ENCODE results near the gene AFP. TPM values are rescaled to one million over a fixed set of nuclear protein-coding genes. Genes with fewer than 3 reads are reported as not detected.

Gene AFP
- total RNA-seq, 2 donors from 2014 or later = not detected

DNA sequence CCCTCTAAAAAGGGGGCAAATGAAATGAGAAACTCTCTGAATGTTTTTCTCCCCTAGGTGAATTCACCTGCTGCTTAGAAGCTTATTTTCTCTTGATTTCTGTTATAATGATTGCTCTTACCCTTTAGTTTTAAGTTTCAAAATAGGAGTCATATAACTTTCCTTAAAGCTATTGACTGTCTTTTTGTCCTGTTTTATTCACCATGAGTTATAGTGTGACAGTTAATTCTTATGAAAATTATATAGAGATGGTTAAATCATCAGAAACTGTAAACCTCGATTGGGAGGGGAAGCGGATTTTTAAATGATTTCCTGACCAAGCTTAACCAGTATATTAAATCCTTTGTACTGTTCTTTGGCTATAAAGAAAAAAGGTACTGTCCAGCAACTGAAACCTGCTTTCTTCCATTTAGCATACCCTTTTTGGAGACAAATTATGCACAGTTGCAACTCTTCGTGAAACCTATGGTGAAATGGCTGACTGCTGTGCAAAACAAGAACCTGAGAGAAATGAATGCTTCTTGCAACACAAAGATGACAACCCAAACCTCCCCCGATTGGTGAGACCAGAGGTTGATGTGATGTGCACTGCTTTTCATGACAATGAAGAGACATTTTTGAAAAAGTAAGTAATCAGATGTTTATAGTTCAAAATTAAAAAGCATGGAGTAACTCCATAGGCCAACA is 27.7 kb upstream of the AFP start:
- no peaks in the 10 kb centered on the region for H3K9me3 ChIP-seq (ENCODE audit: control insufficient read depth, low read length, poor library complexity, severe bottlenecking)
- DNase-seq (no peak), ATAC-seq (no peak)
- Mint-ChIP-seq H3K36me3 (ENCODE audit: low read depth) (no peaks in the 10 kb centered on the region), H3K27ac (no peak overlapping the region), H3K4me3 (no peak overlapping the region), H3K27me3 (no peaks in the 10 kb centered on the region), H3K4me1 (no peaks in the 10 kb centered on the region)

DNA sequence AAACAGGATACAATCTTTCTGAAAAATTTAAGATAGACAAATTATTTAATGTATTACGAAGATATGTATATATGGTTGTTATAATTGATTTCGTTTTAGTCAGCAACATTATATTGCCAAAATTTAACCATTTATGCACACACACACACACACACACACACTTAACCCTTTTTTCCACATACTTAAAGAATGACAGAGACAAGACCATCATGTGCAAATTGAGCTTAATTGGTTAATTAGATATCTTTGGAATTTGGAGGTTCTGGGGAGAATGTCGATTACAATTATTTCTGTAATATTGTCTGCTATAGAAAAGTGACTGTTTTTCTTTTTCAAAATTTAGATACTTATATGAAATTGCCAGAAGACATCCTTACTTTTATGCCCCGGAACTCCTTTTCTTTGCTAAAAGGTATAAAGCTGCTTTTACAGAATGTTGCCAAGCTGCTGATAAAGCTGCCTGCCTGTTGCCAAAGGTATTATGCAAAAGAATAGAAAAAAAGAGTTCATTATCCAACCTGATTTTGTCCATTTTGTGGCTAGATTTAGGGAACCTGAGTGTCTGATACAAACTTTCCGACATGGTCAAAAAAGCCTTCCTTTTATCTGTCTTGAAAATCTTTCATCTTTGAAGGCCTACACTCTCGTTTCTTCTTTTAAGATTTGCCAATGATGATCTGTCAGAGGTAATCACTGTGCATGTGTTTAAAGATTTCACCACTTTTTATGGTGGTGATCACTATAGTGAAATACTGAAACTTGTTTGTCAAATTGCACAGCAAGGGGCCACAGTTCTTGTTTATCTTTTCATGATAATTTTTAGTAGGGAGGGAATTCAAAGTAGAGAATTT is 26.8 kb upstream of the AFP start:
- no peaks in the 10 kb centered on the region for H3K9me3 ChIP-seq (ENCODE audit: control insufficient read depth, low read length, poor library complexity, severe bottlenecking)
- H3K4me1 Mint-ChIP-seq = no peaks in the 10 kb centered on the region
- no peaks in the 10 kb centered on the region for H3K27me3 Mint-ChIP-seq
- H3K4me3 Mint-ChIP-seq = no peak overlapping the region
- no peak overlapping the region for H3K27ac Mint-ChIP-seq
- DNase-seq (no peak), ATAC-seq (no peak)
- H3K36me3 Mint-ChIP-seq (ENCODE audit: low read depth) = no peaks in the 10 kb centered on the region

DNA sequence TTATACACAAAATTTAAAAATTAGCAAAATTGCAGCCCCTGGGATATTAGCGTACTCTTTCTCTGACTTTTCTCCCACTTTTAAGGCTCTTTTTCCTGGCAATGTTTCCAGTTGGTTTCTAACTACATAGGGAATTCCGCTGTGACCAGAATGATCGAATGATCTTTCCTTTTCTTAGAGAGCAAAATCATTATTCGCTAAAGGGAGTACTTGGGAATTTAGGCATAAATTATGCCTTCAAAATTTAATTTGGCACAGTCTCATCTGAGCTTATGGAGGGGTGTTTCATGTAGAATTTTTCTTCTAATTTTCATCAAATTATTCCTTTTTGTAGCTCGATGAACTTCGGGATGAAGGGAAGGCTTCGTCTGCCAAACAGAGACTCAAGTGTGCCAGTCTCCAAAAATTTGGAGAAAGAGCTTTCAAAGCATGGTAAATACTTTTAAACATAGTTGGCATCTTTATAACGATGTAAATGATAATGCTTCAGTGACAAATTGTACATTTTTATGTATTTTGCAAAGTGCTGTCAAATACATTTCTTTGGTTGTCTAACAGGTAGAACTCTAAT is 26.0 kb upstream of the AFP start:
- Mint-ChIP-seq H3K4me3 (no peak overlapping the region), H3K27me3 (no peaks in the 10 kb centered on the region), H3K27ac (no peak overlapping the region), H3K4me1 (no peaks in the 10 kb centered on the region), H3K36me3 (ENCODE audit: low read depth) (no peaks in the 10 kb centered on the region)
- DNase-seq (no peak), ATAC-seq (no peak)
- no peaks in the 10 kb centered on the region for H3K9me3 ChIP-seq (ENCODE audit: control insufficient read depth, low read length, poor library complexity, severe bottlenecking)

GRCh38 chr4:73410916-73411730 is 24.9 kb upstream of the AFP start:
- ATAC-seq (no peak), DNase-seq (no peak)
- H3K36me3 Mint-ChIP-seq (ENCODE audit: low read depth) = no peaks in the 10 kb centered on the region
- no peak overlapping the region for H3K27ac Mint-ChIP-seq
- no peaks in the 10 kb centered on the region for H3K27me3 Mint-ChIP-seq
- H3K4me3 Mint-ChIP-seq = no peak overlapping the region
- no peaks in the 10 kb centered on the region for H3K9me3 ChIP-seq (ENCODE audit: control insufficient read depth, low read length, poor library complexity, severe bottlenecking)
- no peaks in the 10 kb centered on the region for H3K4me1 Mint-ChIP-seq

GRCh38 chr4:73411731-73412414 is 24.1 kb upstream of the AFP start:
- H3K36me3 Mint-ChIP-seq (ENCODE audit: low read depth) = no peaks in the 10 kb centered on the region
- H3K9me3 ChIP-seq (ENCODE audit: control insufficient read depth, low read length, poor library complexity, severe bottlenecking) = no peaks in the 10 kb centered on the region
- H3K4me1 Mint-ChIP-seq = no peaks in the 10 kb centered on the region
- DNase-seq (no peak), ATAC-seq (no peak)
- H3K27ac Mint-ChIP-seq = no peak overlapping the region
- H3K27me3 Mint-ChIP-seq = no peaks in the 10 kb centered on the region
- no peak overlapping the region for H3K4me3 Mint-ChIP-seq

DNA sequence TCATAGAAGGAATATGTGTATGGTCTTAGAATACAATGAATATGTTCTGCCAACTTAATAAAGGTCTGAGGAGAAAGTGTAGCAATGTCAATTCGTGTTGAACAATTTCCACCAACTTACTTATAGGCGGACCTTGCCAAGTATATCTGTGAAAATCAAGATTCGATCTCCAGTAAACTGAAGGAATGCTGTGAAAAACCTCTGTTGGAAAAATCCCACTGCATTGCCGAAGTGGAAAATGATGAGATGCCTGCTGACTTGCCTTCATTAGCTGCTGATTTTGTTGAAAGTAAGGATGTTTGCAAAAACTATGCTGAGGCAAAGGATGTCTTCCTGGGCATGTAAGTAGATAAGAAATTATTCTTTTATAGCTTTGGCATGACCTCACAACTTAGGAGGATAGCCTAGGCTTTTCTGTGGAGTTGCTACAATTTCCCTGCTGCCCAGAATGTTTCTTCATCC is 22.7 kb upstream of the AFP start:
- H3K4me1 Mint-ChIP-seq = no peaks in the 10 kb centered on the region
- no peak overlapping the region for H3K4me3 Mint-ChIP-seq
- ATAC-seq (no peak), DNase-seq (no peak)
- H3K9me3 ChIP-seq (ENCODE audit: control insufficient read depth, low read length, poor library complexity, severe bottlenecking) = no peaks in the 10 kb centered on the region
- no peaks in the 10 kb centered on the region for H3K27me3 Mint-ChIP-seq
- no peaks in the 10 kb centered on the region for H3K36me3 Mint-ChIP-seq (ENCODE audit: low read depth)
- no peak overlapping the region for H3K27ac Mint-ChIP-seq

GRCh38 chr4:73414936-73415271 is 21.1 kb upstream of the AFP start:
- ATAC-seq (no peak), DNase-seq (no peak)
- Mint-ChIP-seq H3K4me3 (no peak overlapping the region), H3K4me1 (no peaks in the 10 kb centered on the region), H3K27ac (no peak overlapping the region), H3K27me3 (peaks cover 4% of the 10 kb centered on the region), H3K36me3 (ENCODE audit: low read depth) (no peaks in the 10 kb centered on the region)
- H3K9me3 ChIP-seq (ENCODE audit: control insufficient read depth, low read length, poor library complexity, severe bottlenecking) = no peaks in the 10 kb centered on the region

- Mint-ChIP-seq H3K27me3 (peaks cover 4% of the 10 kb centered on the region), H3K36me3 (ENCODE audit: low read depth) (no peaks in the 10 kb centered on the region), H3K27ac (no peak overlapping the region), H3K4me3 (no peak overlapping the region), H3K4me1 (no peaks in the 10 kb centered on the region)
- no peak for ATAC-seq
- H3K9me3 ChIP-seq (ENCODE audit: control insufficient read depth, low read length, poor library complexity, severe bottlenecking) = no peaks in the 10 kb centered on the region
- no peak for DNase-seq
Measured at GRCh38 chr4:73415807-73416238, 20.2 kb upstream of the AFP start.

- H3K9me3 ChIP-seq (ENCODE audit: control insufficient read depth, low read length, poor library complexity, severe bottlenecking) = no peaks in the 10 kb centered on the region
- no peak overlapping the region for H3K4me3 Mint-ChIP-seq
Measured at GRCh38 chr4:73416423-73417087, 19.5 kb upstream of the AFP start.

GRCh38 chr4:73417342-73417741 is 18.7 kb upstream of the AFP start:
- ATAC-seq = no peak
- H3K4me1 Mint-ChIP-seq = no peaks in the 10 kb centered on the region
- H3K4me3 Mint-ChIP-seq = no peak overlapping the region
- no peaks in the 10 kb centered on the region for H3K36me3 Mint-ChIP-seq (ENCODE audit: low read depth)
- H3K27me3 Mint-ChIP-seq = peaks cover 4% of the 10 kb centered on the region
- DNase-seq = no peak
- no peaks in the 10 kb centered on the region for H3K9me3 ChIP-seq (ENCODE audit: control insufficient read depth, low read length, poor library complexity, severe bottlenecking)
- no peak overlapping the region for H3K27ac Mint-ChIP-seq

More at GRCh38 chr4:73416423-73417087, 19.5 kb upstream of the AFP start:
- ATAC-seq = no peak
- DNase-seq = no peak
- Mint-ChIP-seq H3K4me1 (no peaks in the 10 kb centered on the region), H3K36me3 (ENCODE audit: low read depth) (no peaks in the 10 kb centered on the region), H3K27me3 (peaks cover 4% of the 10 kb centered on the region), H3K27ac (no peak overlapping the region)

- Mint-ChIP-seq H3K27me3 (peaks cover 4% of the 10 kb centered on the region), H3K27ac (no peak overlapping the region), H3K36me3 (ENCODE audit: low read depth) (no peaks in the 10 kb centered on the region), H3K4me1 (no peaks in the 10 kb centered on the region), H3K4me3 (no peak overlapping the region)
- no peak for ATAC-seq
- DNase-seq = no peak
- no peaks in the 10 kb centered on the region for H3K9me3 ChIP-seq (ENCODE audit: control insufficient read depth, low read length, poor library complexity, severe bottlenecking)
Measured at GRCh38 chr4:73417973-73418372, 18.0 kb upstream of the AFP start.

DNA sequence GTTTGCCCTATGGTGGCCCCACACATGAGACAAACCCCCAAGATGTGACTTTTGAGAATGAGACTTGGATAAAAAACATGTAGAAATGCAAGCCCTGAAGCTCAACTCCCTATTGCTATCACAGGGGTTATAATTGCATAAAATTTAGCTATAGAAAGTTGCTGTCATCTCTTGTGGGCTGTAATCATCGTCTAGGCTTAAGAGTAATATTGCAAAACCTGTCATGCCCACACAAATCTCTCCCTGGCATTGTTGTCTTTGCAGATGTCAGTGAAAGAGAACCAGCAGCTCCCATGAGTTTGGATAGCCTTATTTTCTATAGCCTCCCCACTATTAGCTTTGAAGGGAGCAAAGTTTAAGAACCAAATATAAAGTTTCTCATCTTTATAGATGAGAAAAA is 17.3 kb upstream of the AFP start:
- Mint-ChIP-seq H3K4me1 (no peaks in the 10 kb centered on the region), H3K4me3 (no peak overlapping the region), H3K27me3 (peaks cover 4% of the 10 kb centered on the region), H3K36me3 (ENCODE audit: low read depth) (no peaks in the 10 kb centered on the region), H3K27ac (no peak overlapping the region)
- no peaks in the 10 kb centered on the region for H3K9me3 ChIP-seq (ENCODE audit: control insufficient read depth, low read length, poor library complexity, severe bottlenecking)
- ATAC-seq = no peak
- DNase-seq = no peak

All from T-helper 17 cell (primary cell).